ENCODE measurements around the gene SERPINA4. TPM values are rescaled to one million over a fixed set of nuclear protein-coding genes. Genes with fewer than 3 reads are reported as not detected.

The SERPINA4 gene
- total RNA-seq, 1 experiment from 2014 or later, result not detected

- no peak for DNase-seq (ENCODE audit: low spot score)
Observed at GRCh38 chr14:94542111-94542810, 19.0 kb upstream of the SERPINA4 start.

GRCh38 chr14:94542811-94543440 lies 18.3 kb upstream of the SERPINA4 start:
- DNase-seq (ENCODE audit: low spot score), result no peak

- DNase-seq (ENCODE audit: low spot score), result no peak
Observed at GRCh38 chr14:94543449-94544124, 17.7 kb upstream of the SERPINA4 start.

- no peak for DNase-seq (ENCODE audit: low spot score)
Observed at GRCh38 chr14:94544726-94545125, 16.5 kb upstream of the SERPINA4 start.

GRCh38 chr14:94545131-94545841 lies 16.0 kb upstream of the SERPINA4 start:
- DNase-seq (ENCODE audit: low spot score), result no peak

- no peak for DNase-seq (ENCODE audit: low spot score)
Observed at GRCh38 chr14:94547151-94547680, 14.0 kb upstream of the SERPINA4 start.

- DNase-seq (ENCODE audit: low spot score), result no peak
Observed at GRCh38 chr14:94547726-94548125, 13.5 kb upstream of the SERPINA4 start.

- no peak for DNase-seq (ENCODE audit: low spot score)
Observed at GRCh38 chr14:94548131-94548998, 12.9 kb upstream of the SERPINA4 start.

GRCh38 chr14:94548999-94549985 lies 11.9 kb upstream of the SERPINA4 start:
- no peak for DNase-seq (ENCODE audit: low spot score)

- no peak for DNase-seq (ENCODE audit: low spot score)
Observed at GRCh38 chr14:94550041-94550440, 11.2 kb upstream of the SERPINA4 start.

- DNase-seq (ENCODE audit: low spot score), result no peak
Observed at GRCh38 chr14:94555991-94556390, 5.3 kb upstream of the SERPINA4 start.

- DNase-seq (ENCODE audit: low spot score), result no peak
Observed at GRCh38 chr14:94557327-94557726, 3.9 kb upstream of the SERPINA4 start.

GRCh38 chr14:94558842-94559241 lies 2.4 kb upstream of the SERPINA4 start:
- no peak for DNase-seq (ENCODE audit: low spot score)

GRCh38 chr14:94559638-94560290 lies 1.5 kb upstream of the SERPINA4 start:
- DNase-seq (ENCODE audit: low spot score), result no peak

GRCh38 chr14:94560291-94560665 lies 964 bp upstream of the SERPINA4 start:
- no peak for DNase-seq (ENCODE audit: low spot score)

- no peak for DNase-seq (ENCODE audit: low spot score)
Observed at GRCh38 chr14:94561656-94562010, 391 bp downstream of the SERPINA4 start.

GRCh38 chr14:94562022-94562421 lies 780 bp downstream of the SERPINA4 start:
- no peak for DNase-seq (ENCODE audit: low spot score)

- no peak for DNase-seq (ENCODE audit: low spot score)
Observed at GRCh38 chr14:94562941-94563883, 2.0 kb downstream of the SERPINA4 start.
